Mucosa of descending colon (tissue), 3 donors: Measurements from ENCODE around the gene MOB1B. TPM values are rescaled to one million over a fixed set of nuclear protein-coding genes. Genes with fewer than 3 reads are reported as not detected.

Experiments used
- ATAC-seq: fragments of 200-7000 bp; cut with Tn5 transposase; one replicate; pipeline ENCODE4 v1.9.1; 2020; ENCODE audit warnings: mild to moderate bottlenecking, moderate library complexity
- DNase-seq, 3 donors: peaks; one replicate each; pipeline ENCODE4 v3.0.0-alpha.2; 2020
- H3K36me3 ChIP-seq: fragments of 200-600 bp; one replicate; pipeline ENCODE4 v1.8.0; 2021; ENCODE audit warnings: low read depth, mild to moderate bottlenecking
- H3K4me1 ChIP-seq: fragments of 200-600 bp; one replicate; pipeline ENCODE4 v1.8.0; 2021; ENCODE audit warnings: low read depth, mild to moderate bottlenecking
- H3K4me3 ChIP-seq: fragments of 200-600 bp; one replicate; pipeline ENCODE4 v1.8.0; 2021; ENCODE audit warnings: mild to moderate bottlenecking
- H3K9me3 ChIP-seq: fragments of 200-600 bp; one replicate; pipeline ENCODE4 v1.8.0; 2021; ENCODE audit warnings: mild to moderate bottlenecking
- CTCF ChIP-seq: fragments of 200-600 bp; IDR thresholded peaks from one replicate; pipeline ENCODE4 v1.8.0; 2022; ENCODE audit warnings: antibody characterized with exemption, mild to moderate bottlenecking
- intact Hi-C, 2 donors: fragments of 100-400 bp; cut with DNase I in 1 of 2; cut with micrococcal nuclease in 1 of 2; formaldehyde crosslinking; loops; one replicate each; pipeline versions ENCODE4 v1.11.0 to v1.11.1; 2022; cut with DNase I, micrococcal nuclease
- total RNA-seq, 3 donors: library from RNA; stranded (reverse); fragmentation: NEBNext Ultra II Directional in 2 of 3; extraction: Animal tissue kit (Norgen Biotek cat#: 25700) in 2 of 3; gene quantifications; one replicate each; pipeline versions ENCODE4 v1.2.1 to v1.2.4, GENCODE V29; 2021 to 2023
- donor health status: DM: no; HTN: no; CAD: no; lungs with moderate emphysema.
- donor health status: DM: no; HTN: no; CAD: no.
- donor health status: DM: no; HTN: yes; CAD: no.

MOB1B gene
- total RNA-seq, 3 donors from 2014 or later = 12.2 to 22.3 (median 12.8) TPM

GRCh38 chr4:70993181-70994068, 91.3 kb downstream of the MOB1B start, which contains the start of gene DCK:
Gene DCK (plus strand): TSS chr4:70993649. CDS start chr4:70993836, 187 bp downstream.
- Histone ChIP-seq H3K4me3 (peak within 1 kb of the TSS; percentile 72), H3K9me3 (no peaks in the 10 kb centered on the region), H3K36me3 (no peaks in the 10 kb centered on the region), H3K4me1 (peaks cover 12% of the 10 kb centered on the region)
- TF ChIP-seq CTCF = no peak
- ATAC-seq (peak; percentile 97), DNase-seq (peak; percentile 94 to 96 (median 95))
- intact Hi-C loops = loop anchor here in 1 of 2 donors (10.0 kb wide), 1 partner anchor 169 kb away; no protein-coding TSS in a partner anchor

DNA sequence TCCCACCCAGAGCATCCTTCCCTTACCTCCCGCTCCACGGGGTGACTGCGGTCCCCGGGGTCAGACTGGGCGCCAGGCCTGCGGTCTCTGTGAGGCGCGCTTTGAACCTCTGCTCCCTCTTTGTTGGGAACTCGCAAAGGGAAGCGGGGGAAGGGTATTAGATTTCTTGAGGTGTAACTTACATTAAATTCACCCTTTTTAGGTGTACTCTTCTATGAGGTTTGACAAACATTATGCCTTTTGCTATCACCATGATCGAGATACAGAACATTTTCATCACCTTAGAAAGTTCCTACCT, 91.8 kb downstream of the MOB1B start:
- H3K36me3 ChIP-seq = no peaks in the 10 kb centered on the region
- H3K9me3 ChIP-seq = no peaks in the 10 kb centered on the region
- no peak for DNase-seq
- TF ChIP-seq CTCF = no peak
- peak overlapping the region; percentile 72 for H3K4me3 ChIP-seq
- peaks cover 12% of the 10 kb centered on the region for H3K4me1 ChIP-seq
- no peak for ATAC-seq
- intact Hi-C loops = loop anchor here in 1 of 2 donors (10.0 kb wide), 1 partner anchor 169 kb away; no protein-coding TSS in a partner anchor

GRCh38 chr4:70994387-70995099, 92.4 kb downstream of the MOB1B start:
- intact Hi-C loops = loop anchor here in 1 of 2 donors (10.0 kb wide), 1 partner anchor 170 kb away; no protein-coding TSS in a partner anchor
- H3K36me3 ChIP-seq = no peaks in the 10 kb centered on the region

DNA sequence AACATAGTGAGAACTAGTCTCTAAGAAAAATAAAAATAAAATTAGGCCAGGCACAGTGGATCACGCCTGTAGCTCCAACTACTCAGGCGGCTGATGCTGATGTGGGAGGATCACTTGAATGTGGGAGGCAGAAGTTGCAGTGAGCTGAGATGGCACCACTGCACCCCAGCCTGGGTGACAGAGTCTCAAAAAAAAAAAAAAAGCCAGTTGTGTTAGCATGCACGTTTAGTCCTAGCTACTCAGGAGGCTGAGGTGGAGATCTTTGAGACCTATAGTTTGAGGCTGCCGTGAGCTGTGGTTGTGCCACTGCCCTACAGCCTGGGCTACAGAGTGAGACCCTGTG, 93.8 kb downstream of the MOB1B start:
- intact Hi-C loops = loop anchor here in 1 of 2 donors (10.0 kb wide), 1 partner anchor 171 kb away; no protein-coding TSS in a partner anchor
- no peak overlapping the region for H3K4me3 ChIP-seq
- no peak for DNase-seq
- no peaks in the 10 kb centered on the region for H3K36me3 ChIP-seq
- no peak for TF ChIP-seq CTCF
- ATAC-seq = no peak
- no peaks in the 10 kb centered on the region for H3K9me3 ChIP-seq
- H3K4me1 ChIP-seq = peaks cover 12% of the 10 kb centered on the region

More at GRCh38 chr4:70994387-70995099, 92.4 kb downstream of the MOB1B start:
- TF ChIP-seq CTCF = no peak
- Histone ChIP-seq H3K4me3 (no peak overlapping the region), H3K9me3 (no peaks in the 10 kb centered on the region), H3K4me1 (peaks cover 12% of the 10 kb centered on the region)
- no peak for ATAC-seq
- DNase-seq = no peak

DNA sequence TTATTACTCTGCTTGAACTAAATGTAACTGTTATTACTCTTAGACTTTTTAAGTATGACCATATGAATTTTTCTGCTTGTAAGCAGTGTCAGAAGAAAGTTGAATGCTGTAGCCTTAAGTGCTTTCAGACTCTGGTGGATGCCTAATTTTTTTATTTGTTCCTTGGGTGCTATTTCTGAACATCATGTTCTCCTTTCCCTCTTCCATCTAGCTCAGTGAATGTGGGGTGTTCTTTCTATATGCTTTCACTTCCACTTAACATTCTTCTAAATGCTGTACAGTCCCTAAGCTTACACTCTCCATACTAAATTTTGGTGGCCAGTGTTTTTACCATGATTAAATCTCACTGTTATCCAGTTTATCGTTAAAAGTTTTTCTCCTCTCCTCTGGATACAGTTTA, 94.9 kb downstream of the MOB1B start:
- peaks cover 12% of the 10 kb centered on the region for H3K4me1 ChIP-seq
- TF ChIP-seq CTCF = no peak

More for the DNA sequence above, 94.9 kb downstream of the MOB1B start:
- no peaks in the 10 kb centered on the region for H3K9me3 ChIP-seq
- ATAC-seq = no peak
- DNase-seq = no peak
- no peaks in the 10 kb centered on the region for H3K36me3 ChIP-seq
- intact Hi-C loops = loop anchor here in 1 of 2 donors (10.0 kb wide), 1 partner anchor 172 kb away; no protein-coding TSS in a partner anchor
- no peak overlapping the region for H3K4me3 ChIP-seq
